ENCODE measurements around the gene LY9.

Gene LY9

DNA sequence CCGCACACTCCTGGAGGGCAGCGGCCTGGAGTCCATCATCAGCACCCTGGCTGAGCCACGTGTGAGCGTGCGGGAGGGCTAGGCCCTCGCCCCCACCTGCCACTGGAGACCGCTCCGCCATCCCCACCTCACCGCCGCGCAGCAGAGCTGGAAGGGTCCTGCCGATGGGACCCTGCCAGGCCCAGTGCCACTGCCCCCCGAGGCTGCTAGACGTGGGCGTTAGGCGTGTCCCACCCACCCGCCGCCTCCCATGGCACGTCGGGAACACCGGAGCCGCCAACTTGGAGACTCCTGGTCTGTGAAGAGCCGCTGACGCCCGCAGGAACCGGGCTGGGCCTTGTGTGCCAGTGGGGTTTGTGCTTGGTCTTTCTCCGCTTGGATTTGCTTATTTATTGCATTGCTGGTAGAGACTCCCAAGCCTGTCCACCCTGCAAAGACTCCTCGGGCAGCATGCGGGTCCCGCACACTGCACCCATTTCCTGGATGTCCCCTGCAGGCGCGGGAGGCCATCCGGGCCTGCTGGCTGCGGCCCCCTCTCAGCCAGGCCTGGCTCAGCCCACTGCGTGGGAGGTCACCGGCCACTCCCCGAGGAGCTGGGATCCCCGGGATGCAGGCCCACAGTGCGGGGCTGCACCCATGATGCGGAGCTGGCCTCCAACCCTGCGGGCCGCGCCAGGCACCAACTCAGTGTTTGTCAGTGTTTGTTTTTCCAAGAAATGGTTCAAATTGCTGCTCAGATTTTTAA lies 6.0 kb downstream of the LY9 start:
- no peak overlapping the region for H3K27ac ChIP-seq (ENCODE audit: low read depth, low read length)
- no peaks in the 10 kb centered on the region for H3K36me3 ChIP-seq (ENCODE audit: control insufficient read depth, low read length)
- TF ChIP-seq, protein P1, sequence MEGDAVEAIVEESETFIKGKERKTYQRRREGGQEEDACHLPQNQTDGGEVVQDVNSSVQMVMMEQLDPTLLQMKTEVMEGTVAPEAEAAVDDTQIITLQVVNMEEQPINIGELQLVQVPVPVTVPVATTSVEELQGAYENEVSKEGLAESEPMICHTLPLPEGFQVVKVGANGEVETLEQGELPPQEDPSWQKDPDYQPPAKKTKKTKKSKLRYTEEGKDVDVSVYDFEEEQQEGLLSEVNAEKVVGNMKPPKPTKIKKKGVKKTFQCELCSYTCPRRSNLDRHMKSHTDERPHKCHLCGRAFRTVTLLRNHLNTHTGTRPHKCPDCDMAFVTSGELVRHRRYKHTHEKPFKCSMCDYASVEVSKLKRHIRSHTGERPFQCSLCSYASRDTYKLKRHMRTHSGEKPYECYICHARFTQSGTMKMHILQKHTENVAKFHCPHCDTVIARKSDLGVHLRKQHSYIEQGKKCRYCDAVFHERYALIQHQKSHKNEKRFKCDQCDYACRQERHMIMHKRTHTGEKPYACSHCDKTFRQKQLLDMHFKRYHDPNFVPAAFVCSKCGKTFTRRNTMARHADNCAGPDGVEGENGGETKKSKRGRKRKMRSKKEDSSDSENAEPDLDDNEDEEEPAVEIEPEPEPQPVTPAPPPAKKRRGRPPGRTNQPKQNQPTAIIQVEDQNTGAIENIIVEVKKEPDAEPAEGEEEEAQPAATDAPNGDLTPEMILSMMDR (IDR thresholded peaks at IDR 0.05; ENCODE audit: low read depth, low read length, poor library complexity, severe bottlenecking): no peak
- TF ChIP-seq EZH2phosphoT487 (IDR thresholded peaks at IDR 0.05; ENCODE audit: borderline replicate concordance, low read length): no peak
- H3K27me3 ChIP-seq (ENCODE audit: control insufficient read depth, low read length): no peaks in the 10 kb centered on the region
- no peaks in the 10 kb centered on the region for H3F3A ChIP-seq (ENCODE audit: control insufficient read depth, insufficient read depth)
- H3K4me3 ChIP-seq (ENCODE audit: low read length): no peak overlapping the region
- 0 out of 2 replicates have a peak, but pooled peaks cover under 1% of the 10 kb centered on the region for H3K9me3 ChIP-seq (ENCODE audit: control insufficient read depth, insufficient read depth, low read length)
- H3K9me2 ChIP-seq (replicated peaks; ENCODE audit: control insufficient read depth, low read length): no peaks in the 10 kb centered on the region
- no peak overlapping the region for H3K4me2 ChIP-seq (ENCODE audit: low read length)
- peaks cover 20% of the 10 kb centered on the region for H3K4me1 ChIP-seq (ENCODE audit: control insufficient read depth, low read length)
- H4K20me1 ChIP-seq (ENCODE audit: control insufficient read depth, insufficient read depth, low read depth, low read length): no peaks in the 10 kb centered on the region
- no peaks in the 10 kb centered on the region for H3K79me2 ChIP-seq (ENCODE audit: control insufficient read depth, low read length)

DNA sequence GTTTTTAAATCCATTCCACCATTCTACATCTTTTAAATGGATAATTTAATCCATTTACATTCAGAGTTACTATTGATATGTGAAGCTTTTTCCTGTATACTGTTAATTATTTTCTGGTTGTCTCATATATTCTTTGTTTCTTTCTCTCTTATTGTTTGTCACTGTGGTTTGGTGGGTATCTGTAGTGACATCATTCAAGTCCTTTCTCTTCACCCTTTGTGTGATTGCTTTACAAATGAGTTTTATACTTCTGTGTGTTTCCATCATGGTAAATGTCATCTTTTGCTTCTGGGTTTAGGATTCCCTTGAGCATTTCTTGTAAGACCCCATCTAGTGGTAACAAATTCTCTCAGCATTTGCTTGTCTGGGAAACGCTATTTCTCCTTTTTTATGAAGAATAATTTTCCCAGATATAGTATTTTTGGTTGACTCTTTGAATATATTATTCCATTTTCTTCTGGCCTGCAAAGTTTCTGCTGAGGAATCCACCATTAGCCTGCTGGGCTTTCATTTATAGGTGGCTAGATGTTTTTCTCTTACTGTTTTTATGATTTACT lies 10.2 kb downstream of the LY9 start:
- no peaks in the 10 kb centered on the region for H3K79me2 ChIP-seq (ENCODE audit: control insufficient read depth, low read length)
- TF ChIP-seq, protein P1 (IDR thresholded peaks at IDR 0.05; ENCODE audit: low read depth, low read length, poor library complexity, severe bottlenecking): peak; percentile 29
- no peak for TF ChIP-seq EZH2phosphoT487 (IDR thresholded peaks at IDR 0.05; ENCODE audit: borderline replicate concordance, low read length)

DNA sequence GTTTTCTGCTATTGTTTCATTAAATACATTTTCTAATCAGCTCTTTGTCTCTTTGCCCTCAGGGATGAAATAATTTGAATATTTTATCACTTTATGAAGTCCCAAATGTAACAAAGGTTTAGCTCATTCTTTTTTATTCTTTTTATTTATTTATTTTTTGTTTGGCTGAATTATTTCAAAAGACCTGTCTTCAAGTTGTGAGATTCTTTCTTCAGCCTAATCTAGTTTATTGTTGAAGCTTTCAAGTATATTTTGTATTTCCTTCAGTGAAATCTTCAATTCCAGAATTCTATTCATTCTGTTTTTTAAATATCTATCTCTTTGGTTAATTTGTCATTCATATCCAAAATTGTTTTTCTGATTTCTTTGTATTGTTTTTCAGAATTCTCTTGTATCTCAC lies 10.8 kb downstream of the LY9 start:
- Histone ChIP-seq H3K4me3 (ENCODE audit: low read length) (no peak overlapping the region), H4K20me1 (ENCODE audit: control insufficient read depth, insufficient read depth, low read depth, low read length) (no peaks in the 10 kb centered on the region), H3K4me2 (ENCODE audit: low read length) (no peak overlapping the region), H3K9me3 (ENCODE audit: control insufficient read depth, insufficient read depth, low read length) (0 out of 2 replicates have a peak, but pooled peaks cover 7% of the 10 kb centered on the region), H3K27ac (ENCODE audit: low read depth, low read length) (no peak overlapping the region), H3K36me3 (ENCODE audit: control insufficient read depth, low read length) (no peaks in the 10 kb centered on the region), H3K9me2 (replicated peaks; ENCODE audit: control insufficient read depth, low read length) (no peaks in the 10 kb centered on the region), H3K79me2 (ENCODE audit: control insufficient read depth, low read length) (no peaks in the 10 kb centered on the region), H3K27me3 (ENCODE audit: control insufficient read depth, low read length) (no peaks in the 10 kb centered on the region; the same call in 1 of the 2 replicates), H3F3A (ENCODE audit: control insufficient read depth, insufficient read depth) (no peaks in the 10 kb centered on the region), H3K4me1 (ENCODE audit: control insufficient read depth, low read length) (no peaks in the 10 kb centered on the region)
- TF ChIP-seq, protein P1 (IDR thresholded peaks at IDR 0.05; ENCODE audit: low read depth, low read length, poor library complexity, severe bottlenecking): no peak
- no peak for TF ChIP-seq EZH2phosphoT487 (IDR thresholded peaks at IDR 0.05; ENCODE audit: borderline replicate concordance, low read length)

More for the DNA sequence above, 10.2 kb downstream of the LY9 start:
- no peaks in the 10 kb centered on the region; the same call in 1 of the 2 replicates for H3K27me3 ChIP-seq (ENCODE audit: control insufficient read depth, low read length)
- H3K36me3 ChIP-seq (ENCODE audit: control insufficient read depth, low read length): no peaks in the 10 kb centered on the region
- H3K4me3 ChIP-seq (ENCODE audit: low read length): no peak overlapping the region
- H3K4me2 ChIP-seq (ENCODE audit: low read length): no peak overlapping the region
- H4K20me1 ChIP-seq (ENCODE audit: control insufficient read depth, insufficient read depth, low read depth, low read length): no peaks in the 10 kb centered on the region
- H3F3A ChIP-seq (ENCODE audit: control insufficient read depth, insufficient read depth): no peaks in the 10 kb centered on the region
- peaks cover 2% of the 10 kb centered on the region for H3K4me1 ChIP-seq (ENCODE audit: control insufficient read depth, low read length)
- no peak overlapping the region for H3K27ac ChIP-seq (ENCODE audit: low read depth, low read length)
- H3K9me3 ChIP-seq (ENCODE audit: control insufficient read depth, insufficient read depth, low read length): 0 out of 2 replicates have a peak, but pooled peaks cover 7% of the 10 kb centered on the region
- H3K9me2 ChIP-seq (replicated peaks; ENCODE audit: control insufficient read depth, low read length): no peaks in the 10 kb centered on the region
